Omental fat pad (tissue), 4 donors: ENCODE data around the gene RELCH. TPM values are rescaled to one million over a fixed set of nuclear protein-coding genes. Genes with fewer than 3 reads are reported as not detected.
"Not testable (repeated sequence)": the region's sequence is repeated elsewhere in the genome, so short reads cannot be mapped to it uniquely, and the experiment has no call there.

ENCODE experiments used
- ATAC-seq: fragments of 150-250 bp; one replicate; pipeline ENCODE4 v1.9.1; 2016; ENCODE audit warnings: mild to moderate bottlenecking, moderate library complexity; ENCODE audit not compliant: low FRiP score
- DNase-seq: peaks from one replicate; pipeline ENCODE4 v3.0.0-alpha.2; 2019; ENCODE audit warnings: low spot score
- CTCF ChIP-seq, 3 donors: fragments of 450-650 bp; IDR thresholded peaks; one replicate each; pipeline ENCODE4 v1.5.1; 2016 to 2017; ENCODE audit warnings: antibody characterized with exemption in 3 of 3, mild to moderate bottlenecking in 3 of 3, moderate library complexity in 2 of 3
- total RNA-seq, 4 donors: library from RNA; depleted of rRNA; stranded (reverse); fragments of >200 nt; gene quantifications; one replicate each; pipeline ENCODE4 v1.1.0, GENCODE V29; 2016

RELCH gene
- total RNA-seq, 4 donors from 2014 or later, result 21.8 to 42.7 (median 29.8) TPM

- no peak for TF ChIP-seq CTCF (IDR thresholded peaks at IDR 0.05)
- DNase-seq, result no peak
- no peak for ATAC-seq
Observed at GRCh38 chr18:62157843-62158242, 29.2 kb upstream of the RELCH start.

- TF ChIP-seq CTCF (IDR thresholded peaks at IDR 0.05), result no peak
- ATAC-seq (no peak), DNase-seq (no peak)
Observed at GRCh38 chr18:62164310-62164709, 22.7 kb upstream of the RELCH start.

GRCh38 chr18:62164855-62165487, 22.1 kb upstream of the RELCH start:
- TF ChIP-seq CTCF (IDR thresholded peaks at IDR 0.05), result no peak
- no peak for ATAC-seq
- no peak for DNase-seq

GRCh38 chr18:62165583-62165982, 21.5 kb upstream of the RELCH start:
- ATAC-seq, result no peak

GRCh38 chr18:62166524-62166923, 20.5 kb upstream of the RELCH start:
- DNase-seq, ATAC-seq: not testable (repeated sequence)

More at GRCh38 chr18:62165583-62165982, 21.5 kb upstream of the RELCH start:
- DNase-seq, result no peak
- TF ChIP-seq CTCF (IDR thresholded peaks at IDR 0.05), result no peak

GRCh38 chr18:62170857-62171256, 16.2 kb upstream of the RELCH start:
- DNase-seq, result no peak
- ATAC-seq, result no peak
- TF ChIP-seq CTCF (IDR thresholded peaks at IDR 0.05), result no peak

GRCh38 chr18:62172298-62172697, 14.8 kb upstream of the RELCH start:
- DNase-seq (no peak), ATAC-seq (no peak)
- no peak for TF ChIP-seq CTCF (IDR thresholded peaks at IDR 0.05)
